ENCODE measurements around the gene CNGA4.

DNA sequence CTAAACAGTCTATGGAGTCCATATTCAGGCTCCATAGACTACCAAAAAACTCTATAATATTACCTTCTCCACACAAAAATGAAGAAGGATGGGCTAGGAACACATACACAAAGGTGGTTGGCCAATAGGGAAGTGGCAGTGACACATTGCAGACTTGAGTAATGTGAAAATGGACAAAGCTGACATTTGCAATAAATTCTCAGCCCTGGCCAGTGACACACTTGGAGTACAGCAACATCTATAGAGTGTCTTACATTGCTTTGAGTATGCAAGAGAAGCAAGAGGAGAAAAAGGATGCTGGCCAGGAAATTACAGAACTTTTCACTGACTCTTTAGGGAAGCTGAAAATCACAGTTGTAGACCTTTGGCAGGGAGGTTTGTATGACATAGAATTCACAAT lies 47.1 kb upstream of the CNGA4 start:
- TF ChIP-seq, protein P1, sequence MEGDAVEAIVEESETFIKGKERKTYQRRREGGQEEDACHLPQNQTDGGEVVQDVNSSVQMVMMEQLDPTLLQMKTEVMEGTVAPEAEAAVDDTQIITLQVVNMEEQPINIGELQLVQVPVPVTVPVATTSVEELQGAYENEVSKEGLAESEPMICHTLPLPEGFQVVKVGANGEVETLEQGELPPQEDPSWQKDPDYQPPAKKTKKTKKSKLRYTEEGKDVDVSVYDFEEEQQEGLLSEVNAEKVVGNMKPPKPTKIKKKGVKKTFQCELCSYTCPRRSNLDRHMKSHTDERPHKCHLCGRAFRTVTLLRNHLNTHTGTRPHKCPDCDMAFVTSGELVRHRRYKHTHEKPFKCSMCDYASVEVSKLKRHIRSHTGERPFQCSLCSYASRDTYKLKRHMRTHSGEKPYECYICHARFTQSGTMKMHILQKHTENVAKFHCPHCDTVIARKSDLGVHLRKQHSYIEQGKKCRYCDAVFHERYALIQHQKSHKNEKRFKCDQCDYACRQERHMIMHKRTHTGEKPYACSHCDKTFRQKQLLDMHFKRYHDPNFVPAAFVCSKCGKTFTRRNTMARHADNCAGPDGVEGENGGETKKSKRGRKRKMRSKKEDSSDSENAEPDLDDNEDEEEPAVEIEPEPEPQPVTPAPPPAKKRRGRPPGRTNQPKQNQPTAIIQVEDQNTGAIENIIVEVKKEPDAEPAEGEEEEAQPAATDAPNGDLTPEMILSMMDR (IDR thresholded peaks at IDR 0.05) = no peak
- TF ChIP-seq POLR2A (IDR thresholded peaks at IDR 0.05) = no peak

Data from Peyer's patch (tissue), 4 donors.